Measurements from ENCODE around the gene TMEM72.

DNA sequence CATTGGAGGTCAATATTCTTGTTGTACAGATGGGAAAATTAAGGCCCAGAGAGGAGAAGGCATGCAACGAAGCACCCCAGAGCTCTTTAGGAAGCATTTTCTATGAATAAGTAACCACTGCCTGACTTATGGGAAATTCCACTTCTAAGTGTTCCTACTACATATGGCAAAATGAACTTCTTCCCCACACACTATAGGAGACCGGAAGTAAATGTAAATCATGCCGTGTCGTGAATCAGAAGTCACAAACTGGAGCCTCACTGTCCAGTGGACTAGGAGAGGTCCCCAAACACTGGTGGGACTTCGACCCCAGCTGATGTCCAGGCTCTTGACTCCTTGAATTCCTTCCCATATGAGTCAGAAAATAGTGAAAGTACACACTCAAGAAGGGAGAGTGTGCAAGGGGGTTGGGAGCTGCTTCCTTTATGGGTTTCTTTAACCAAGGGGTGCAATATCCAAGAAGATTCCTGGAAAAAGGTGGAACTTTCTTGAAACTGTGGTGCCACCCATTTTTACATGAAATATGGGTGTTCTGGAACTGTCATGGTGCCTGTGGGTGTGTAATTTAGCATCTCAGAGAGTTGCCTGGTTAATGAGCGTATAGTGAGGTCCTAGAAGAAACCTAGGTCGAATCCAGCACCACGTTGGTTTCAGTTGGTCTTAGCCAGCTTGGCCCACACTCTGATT, 55.1 kb downstream of the TMEM72 start:
- no peak for TF ChIP-seq MAX (IDR thresholded peaks at IDR 0.05)
- TF ChIP-seq CTCF (IDR thresholded peaks at IDR 0.05 in 2 of 3, conservative IDR thresholded peaks at IDR 0.05 in 1 of 3; ENCODE audit: borderline replicate concordance in 1 of 3, insufficient read depth in 1 of 3, low read depth in 2 of 3, low read length in 2 of 3) = no peak

All from HCT116 (cell line).